GM12801 (cell line): ENCODE data around the gene PDE6B.

Source experiments
- TF ChIP-seq, protein P1 (sequence below): IDR thresholded peaks from one replicate; pipeline ENCODE4 v1.5.1; 2011; ENCODE audit warnings: control low read depth; ENCODE audit not compliant: insufficient read length; ENCODE audit errors: extremely low read depth

PDE6B gene

DNA sequence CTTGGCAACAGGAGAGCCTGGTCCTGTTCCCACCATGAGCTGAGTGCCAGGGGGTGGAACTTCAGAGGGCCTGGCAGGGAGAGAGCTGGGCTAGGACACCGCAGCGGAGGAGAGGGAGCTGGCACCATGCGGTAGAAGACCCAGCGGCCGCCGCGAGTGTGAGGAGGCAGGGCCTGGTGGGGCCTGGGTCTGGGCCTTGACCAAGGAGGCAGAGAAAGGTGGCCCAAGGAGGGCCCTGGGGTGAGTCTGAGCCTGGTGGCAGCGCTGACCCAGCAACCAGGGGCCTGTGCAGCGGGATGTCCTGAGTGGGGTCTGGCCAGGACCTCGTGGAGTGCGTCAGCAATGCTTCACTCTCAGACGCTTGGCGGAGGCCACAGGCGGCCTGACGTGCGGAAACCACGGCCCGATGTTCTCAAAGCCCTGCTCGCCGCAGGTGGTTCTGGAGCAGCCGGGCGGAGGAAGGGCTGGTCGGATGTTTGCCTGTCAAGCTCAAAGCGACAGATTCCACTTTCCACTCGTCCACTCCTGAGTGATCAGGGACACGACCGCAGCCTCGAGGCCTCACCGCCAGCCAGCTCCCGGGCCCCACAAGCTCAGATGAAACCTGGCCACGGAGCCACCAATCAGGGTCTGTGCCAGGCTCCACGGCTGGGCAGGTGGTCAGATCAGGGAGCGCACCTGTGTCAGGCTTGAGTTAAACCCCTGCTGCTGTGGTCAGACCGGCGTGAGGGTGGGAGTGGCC, 27.9 kb downstream of the PDE6B start:
- TF ChIP-seq, protein P1, sequence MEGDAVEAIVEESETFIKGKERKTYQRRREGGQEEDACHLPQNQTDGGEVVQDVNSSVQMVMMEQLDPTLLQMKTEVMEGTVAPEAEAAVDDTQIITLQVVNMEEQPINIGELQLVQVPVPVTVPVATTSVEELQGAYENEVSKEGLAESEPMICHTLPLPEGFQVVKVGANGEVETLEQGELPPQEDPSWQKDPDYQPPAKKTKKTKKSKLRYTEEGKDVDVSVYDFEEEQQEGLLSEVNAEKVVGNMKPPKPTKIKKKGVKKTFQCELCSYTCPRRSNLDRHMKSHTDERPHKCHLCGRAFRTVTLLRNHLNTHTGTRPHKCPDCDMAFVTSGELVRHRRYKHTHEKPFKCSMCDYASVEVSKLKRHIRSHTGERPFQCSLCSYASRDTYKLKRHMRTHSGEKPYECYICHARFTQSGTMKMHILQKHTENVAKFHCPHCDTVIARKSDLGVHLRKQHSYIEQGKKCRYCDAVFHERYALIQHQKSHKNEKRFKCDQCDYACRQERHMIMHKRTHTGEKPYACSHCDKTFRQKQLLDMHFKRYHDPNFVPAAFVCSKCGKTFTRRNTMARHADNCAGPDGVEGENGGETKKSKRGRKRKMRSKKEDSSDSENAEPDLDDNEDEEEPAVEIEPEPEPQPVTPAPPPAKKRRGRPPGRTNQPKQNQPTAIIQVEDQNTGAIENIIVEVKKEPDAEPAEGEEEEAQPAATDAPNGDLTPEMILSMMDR: no peak

DNA sequence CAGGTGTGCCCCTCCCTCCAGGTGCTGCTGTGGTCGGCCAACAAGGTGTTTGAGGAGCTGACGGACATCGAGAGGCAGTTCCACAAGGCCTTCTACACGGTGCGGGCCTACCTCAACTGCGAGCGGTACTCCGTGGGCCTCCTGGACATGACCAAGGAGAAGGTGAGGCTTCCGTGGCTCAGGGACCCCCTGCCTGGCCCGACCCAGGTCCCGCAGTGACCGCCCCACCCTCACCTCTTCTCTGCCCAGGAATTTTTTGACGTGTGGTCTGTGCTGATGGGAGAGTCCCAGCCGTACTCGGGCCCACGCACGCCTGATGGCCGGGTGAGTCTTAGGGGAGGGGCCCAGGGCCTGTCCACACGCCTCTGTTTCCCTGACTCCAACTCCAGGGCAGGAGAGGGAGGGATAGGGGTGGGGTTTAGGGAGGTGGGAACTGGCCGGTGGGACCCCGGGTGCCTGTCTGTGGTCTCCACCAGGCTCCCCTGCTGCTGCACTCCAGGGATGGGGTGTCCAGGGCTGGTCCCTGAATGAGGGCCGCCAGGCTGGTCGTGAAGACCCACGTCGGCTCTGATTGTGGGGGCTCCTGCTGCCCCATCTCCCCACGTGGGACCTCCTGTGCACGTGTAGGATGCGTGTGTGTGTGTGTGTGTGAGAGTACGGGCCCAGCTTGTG, 28.6 kb downstream of the PDE6B start:
- TF ChIP-seq, protein P1: no peak

DNA sequence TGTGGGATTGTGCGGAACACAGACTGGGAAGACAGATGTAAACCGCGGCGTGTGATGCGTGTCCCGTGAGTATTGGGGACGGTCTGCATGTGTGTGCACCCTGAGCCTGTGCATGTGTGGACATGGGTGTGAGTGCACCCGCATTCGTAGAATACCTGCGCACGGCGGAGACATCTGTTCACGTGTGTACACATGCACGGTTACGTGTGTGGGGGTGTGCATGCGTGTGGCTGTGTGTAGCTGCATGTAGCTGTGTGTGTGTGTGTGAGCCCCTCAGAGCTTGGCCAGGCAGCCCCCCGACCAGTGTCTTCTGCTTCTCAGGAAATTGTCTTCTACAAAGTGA, 29.1 kb downstream of the PDE6B start:
- TF ChIP-seq, protein P1: no peak

DNA sequence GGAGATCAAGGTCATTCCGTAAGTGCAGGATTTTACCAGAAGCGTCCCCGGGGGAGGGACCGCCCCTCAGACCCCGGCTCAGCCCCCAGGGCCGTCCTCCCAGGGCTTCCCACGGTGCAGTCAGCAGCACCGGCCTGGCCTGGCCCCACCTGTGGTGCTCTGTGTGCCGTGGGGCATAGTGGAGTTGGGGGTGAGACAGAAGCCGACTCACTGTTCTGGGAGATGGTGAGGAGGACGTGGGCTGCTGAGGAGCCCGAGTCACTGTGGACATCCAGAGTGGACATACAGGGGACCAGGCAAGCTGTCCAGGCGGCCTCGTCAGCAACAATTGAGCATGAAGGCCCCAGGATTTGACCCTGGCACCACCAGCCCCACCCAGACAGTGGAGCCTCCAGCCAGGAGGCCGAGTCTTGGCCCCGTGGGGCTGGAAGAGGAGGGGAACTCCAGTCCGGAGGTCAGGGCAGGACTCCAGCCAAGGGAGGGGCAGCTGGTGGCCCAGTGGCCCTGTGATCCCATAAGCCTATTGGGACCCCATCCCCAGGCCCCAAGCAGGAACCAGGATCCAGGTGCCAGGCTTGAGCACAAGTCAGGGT, 29.6 kb downstream of the PDE6B start:
- TF ChIP-seq, protein P1: no peak

DNA sequence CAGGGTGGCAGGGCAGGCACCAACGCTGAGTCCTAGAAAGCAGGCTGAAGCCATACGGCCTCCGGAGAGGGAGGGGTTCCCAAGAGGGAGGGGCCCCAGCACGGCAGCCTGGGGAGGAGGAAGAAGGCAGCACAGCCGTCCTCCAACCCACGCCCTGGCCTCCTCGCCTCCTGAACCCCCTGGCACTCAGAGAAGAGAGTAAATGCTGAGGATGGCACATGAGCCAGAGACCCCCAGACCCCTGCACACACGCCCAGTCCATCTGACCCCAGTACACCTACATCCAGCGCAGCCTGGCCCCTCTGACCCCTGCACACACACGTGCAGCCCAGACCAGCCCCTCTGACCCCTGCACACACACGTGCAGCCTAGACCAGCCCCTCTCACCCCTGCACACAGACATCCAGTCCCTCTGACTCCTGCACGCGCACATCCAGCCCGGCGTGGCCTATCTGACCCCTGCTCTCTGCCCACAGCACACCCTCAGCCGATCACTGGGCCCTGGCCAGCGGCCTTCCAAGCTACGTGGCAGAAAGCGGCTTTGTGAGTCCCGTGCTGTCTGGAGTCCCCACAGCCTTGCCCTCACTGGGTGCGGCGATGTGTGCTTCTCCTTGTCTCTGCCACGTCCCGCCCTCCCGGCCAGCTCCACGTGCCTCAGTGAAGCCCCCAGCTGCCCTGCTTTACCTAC, 30.2 kb downstream of the PDE6B start:
- TF ChIP-seq, protein P1: no peak

DNA sequence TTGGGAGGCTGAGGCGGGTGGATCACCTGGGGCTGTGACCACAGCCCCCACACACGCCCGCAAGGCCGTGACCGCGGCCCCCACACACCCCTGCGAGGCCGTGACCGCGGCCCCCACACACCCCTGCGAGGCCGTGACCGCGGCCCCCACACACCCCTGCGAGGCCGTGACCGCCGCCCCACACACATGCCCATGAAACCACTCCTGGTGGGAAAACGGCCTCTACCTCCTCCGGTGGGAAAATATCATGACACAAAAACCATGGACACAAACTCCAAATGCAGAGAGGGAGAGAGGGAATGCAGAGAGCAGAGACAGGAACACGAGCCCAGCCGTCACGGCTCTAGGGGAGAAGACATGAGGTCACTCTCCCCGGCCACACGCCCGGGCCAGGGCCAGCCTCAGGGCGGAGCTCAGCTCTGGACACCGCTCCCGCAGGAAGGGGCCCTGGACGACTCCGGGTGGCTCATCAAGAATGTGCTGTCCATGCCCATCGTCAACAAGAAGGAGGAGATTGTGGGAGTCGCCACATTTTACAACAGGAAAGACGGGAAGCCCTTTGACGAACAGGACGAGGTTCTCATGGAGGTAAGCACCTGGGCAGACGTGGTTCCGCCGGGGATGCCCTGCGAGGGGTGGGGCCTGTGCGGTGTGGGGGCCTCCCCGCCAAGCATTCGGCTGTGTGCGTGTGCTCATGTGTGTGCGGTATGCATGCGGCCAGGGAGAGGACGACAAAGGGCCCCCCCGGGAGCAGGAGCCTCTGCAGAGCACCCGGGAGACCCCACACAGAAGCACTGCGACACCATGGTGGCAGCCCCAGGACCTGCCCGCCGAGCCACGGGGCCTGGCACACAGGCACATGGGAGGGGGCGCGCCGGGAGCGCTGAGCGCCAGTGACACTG, 31.3 kb downstream of the PDE6B start:
- TF ChIP-seq, protein P1: no peak
